A549 (cell line): ENCODE results near the gene SUN1.

Experiments
- CBX8 ChIP-seq: fragments of 200-600 bp; sonication (generic); IDR thresholded peaks from 2 replicates; pipeline ENCODE4 v1.6.1; 2016
- CHD4 ChIP-seq: fragments of 200-600 bp; sonication (generic); IDR thresholded peaks from 2 replicates; pipeline ENCODE4 v1.6.1; 2016; ENCODE audit warnings: antibody characterized with exemption, mild to moderate bottlenecking, borderline replicate concordance
- CTCF ChIP-seq: fragments of >200 bp; sonication (Bioruptor Twin); formaldehyde crosslinking; IDR thresholded peaks from 3 replicates; pipeline ENCODE4 v1.5.1; 2016
- ESRRA ChIP-seq: fragments of 150-350 bp; IDR thresholded peaks from 2 replicates; pipeline ENCODE4 v1.6.1; 2014; ENCODE audit warnings: mild to moderate bottlenecking, low read length, borderline replicate concordance
- HOXA7 ChIP-seq: fragments of 250-450 bp; sonication (Bioruptor Pico); IDR thresholded peaks from 2 replicates; pipeline ENCODE4 v1.5.0; 2020; ENCODE audit warnings: mild to moderate bottlenecking, moderate library complexity
- KDM5A ChIP-seq: fragments of 200-600 bp; sonication (generic); IDR thresholded peaks from 2 replicates; pipeline ENCODE4 v1.6.1; 2016; ENCODE audit warnings: antibody characterized with exemption, mild to moderate bottlenecking
- PBX3 ChIP-seq: IDR thresholded peaks from 2 replicates; pipeline ENCODE4 v1.6.1; 2012
- POLR2A ChIP-seq: IDR thresholded peaks from 2 replicates; pipeline ENCODE4 v1.6.1; 2012; ENCODE audit warnings: mild to moderate bottlenecking, low read length
- RFX5 ChIP-seq: fragments of 450-650 bp; IDR thresholded peaks from 2 replicates; pipeline ENCODE4 v1.7.1; 2014; ENCODE audit warnings: antibody characterized with exemption, mild to moderate bottlenecking, moderate library complexity

GRCh38 chr7:894164-894867 is 62.0 kb downstream of the SUN1 start:
- TF ChIP-seq CTCF = no peak
- no peak for TF ChIP-seq CHD4
- TF ChIP-seq PBX3 = no peak
- no peak for TF ChIP-seq RFX5
- no peak for TF ChIP-seq ESRRA
- TF ChIP-seq KDM5A = no peak
- TF ChIP-seq CBX8 = no peak
- no peak for TF ChIP-seq HOXA7
- TF ChIP-seq POLR2A = no peak
